Liver (tissue), 3 donors: ENCODE data around the gene CFAP57.

Source experiments
- REST ChIP-seq: IDR thresholded peaks from 2 replicates; pipeline ENCODE4 v1.6.1; 2016; ENCODE audit warnings: antibody characterized with exemption, mild to moderate bottlenecking
- TAF1 ChIP-seq: conservative IDR thresholded peaks from 2 replicates; pipeline ENCODE4 v1.6.1; 2016; ENCODE audit warnings: antibody characterized with exemption, mild to moderate bottlenecking
- ZBTB33 ChIP-seq: IDR thresholded peaks from 2 replicates; pipeline ENCODE4 v1.6.1; 2016; ENCODE audit warnings: antibody characterized with exemption
- TF ChIP-seq, protein P1 (sequence below): fragments of 150-350 bp; IDR thresholded peaks from 2 replicates; pipeline ENCODE4 v1.5.1; 2017; ENCODE audit warnings: improper control_type of control experiment, low read depth, low read length; ENCODE audit not compliant: missing input control
- donor health status: healthy.
- donor health status: healthy.

DNA sequence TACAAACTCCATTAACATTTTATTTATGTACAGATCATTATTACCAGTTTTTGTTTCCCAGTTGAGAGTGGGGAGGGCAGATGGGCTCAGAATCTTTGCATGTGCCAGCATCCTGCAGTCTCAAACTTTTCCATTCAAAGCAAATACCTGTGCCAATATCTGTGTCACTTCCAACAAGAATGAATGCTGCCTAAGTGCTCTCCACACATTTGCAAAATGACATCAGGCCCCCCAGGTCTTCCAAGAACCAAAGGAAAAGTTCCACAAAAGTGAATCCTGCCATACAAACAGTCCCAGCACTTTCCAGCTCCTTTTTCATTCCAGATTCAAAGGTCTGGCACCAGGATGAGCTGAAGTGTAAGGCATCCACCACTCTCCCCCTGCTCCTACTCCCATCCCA, 127.0 kb downstream of the CFAP57 start:
- TF ChIP-seq, protein P1, sequence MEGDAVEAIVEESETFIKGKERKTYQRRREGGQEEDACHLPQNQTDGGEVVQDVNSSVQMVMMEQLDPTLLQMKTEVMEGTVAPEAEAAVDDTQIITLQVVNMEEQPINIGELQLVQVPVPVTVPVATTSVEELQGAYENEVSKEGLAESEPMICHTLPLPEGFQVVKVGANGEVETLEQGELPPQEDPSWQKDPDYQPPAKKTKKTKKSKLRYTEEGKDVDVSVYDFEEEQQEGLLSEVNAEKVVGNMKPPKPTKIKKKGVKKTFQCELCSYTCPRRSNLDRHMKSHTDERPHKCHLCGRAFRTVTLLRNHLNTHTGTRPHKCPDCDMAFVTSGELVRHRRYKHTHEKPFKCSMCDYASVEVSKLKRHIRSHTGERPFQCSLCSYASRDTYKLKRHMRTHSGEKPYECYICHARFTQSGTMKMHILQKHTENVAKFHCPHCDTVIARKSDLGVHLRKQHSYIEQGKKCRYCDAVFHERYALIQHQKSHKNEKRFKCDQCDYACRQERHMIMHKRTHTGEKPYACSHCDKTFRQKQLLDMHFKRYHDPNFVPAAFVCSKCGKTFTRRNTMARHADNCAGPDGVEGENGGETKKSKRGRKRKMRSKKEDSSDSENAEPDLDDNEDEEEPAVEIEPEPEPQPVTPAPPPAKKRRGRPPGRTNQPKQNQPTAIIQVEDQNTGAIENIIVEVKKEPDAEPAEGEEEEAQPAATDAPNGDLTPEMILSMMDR = no peak
- TF ChIP-seq REST (no peak), TAF1 (no peak), ZBTB33 (no peak)
